Measurements from ENCODE around the gene KLF12. TPM values are rescaled to one million over a fixed set of nuclear protein-coding genes. Genes with fewer than 3 reads are reported as not detected.

The KLF12 gene
- total RNA-seq, 1 experiment from 2014 or later = 7.8 TPM

- Histone ChIP-seq H3K9me2 (ENCODE audit: insufficient read depth) (no peaks in the 10 kb centered on the region), H4K20me1 (ENCODE audit: insufficient read depth) (no peaks in the 10 kb centered on the region), H3K27me3 (ENCODE audit: insufficient read depth, low read length) (no peaks in the 10 kb centered on the region), H2AFZ (ENCODE audit: low read depth, low read length, poor library complexity, severe bottlenecking) (no peak overlapping the region), H3K9me3 (ENCODE audit: control insufficient read depth in 1 of 2, insufficient read depth in 1 of 2, low read depth in 1 of 2, low read length in 2 of 2) (no peaks in the 10 kb centered on the region), H3K4me3 (replicated peaks in 1 of 2; ENCODE audit: low read depth in 1 of 2, low read length in 2 of 2) (no peak overlapping the region), H3K36me3 (ENCODE audit: control insufficient read depth in 1 of 2, insufficient read depth in 2 of 2, low read length in 2 of 2) (no peaks in the 10 kb centered on the region), H3K9ac (ENCODE audit: low read length) (no peak overlapping the region), H3K4me2 (ENCODE audit: low read length) (no peak overlapping the region), H3K4me1 (ENCODE audit: control insufficient read depth in 1 of 2, insufficient read depth in 2 of 2, low read length in 2 of 2) (no peaks in the 10 kb centered on the region), H3K79me2 (ENCODE audit: insufficient read depth, low read length) (no peaks in the 10 kb centered on the region), H3K27ac (ENCODE audit: low read depth, low read length) (no peak overlapping the region)
- intact Hi-C loops (cut with micrococcal nuclease) = no loop called here
- ChIA-PET CTCF (no interaction called here), POLR2A (no interaction called here), RAD21 (ENCODE audit: low non-redundant PET in 1 of 2, low total read pairs in 2 of 2, uncharacterized antibody in 2 of 2, unreplicated experiment in 2 of 2) (no interaction called here)
- TF ChIP-seq POLR2AphosphoS5 (IDR thresholded peaks at IDR 0.05; ENCODE audit: low read depth, low read length) (no peak), ZFX (IDR thresholded peaks at IDR 0.05) (no peak), EZH2 (IDR thresholded peaks at IDR 0.05) (no peak), FOSL1 (IDR thresholded peaks at IDR 0.05; ENCODE audit: low read depth) (no peak), CTCF (IDR thresholded peaks at IDR 0.05 in 2 of 3, conservative IDR thresholded peaks at IDR 0.05 in 1 of 3; ENCODE audit: borderline replicate concordance in 1 of 3, insufficient read depth in 1 of 3, low read depth in 2 of 3, low read length in 2 of 3) (no peak)
- no peak for DNase-seq (ENCODE audit: low read depth, low spot score)
- ATAC-seq = no peak
- BruUV-seq (replicated peaks) = no TSS peak
Measured at GRCh38 chr13:74102691-74103090, 31.5 kb downstream of the KLF12 start.

GRCh38 chr13:74101436-74101835 is 32.8 kb downstream of the KLF12 start:
- no peaks in the 10 kb centered on the region for H4K20me1 ChIP-seq (ENCODE audit: insufficient read depth)
- H3K79me2 ChIP-seq (ENCODE audit: insufficient read depth, low read length) = no peaks in the 10 kb centered on the region
- no peaks in the 10 kb centered on the region for H3K9me3 ChIP-seq (ENCODE audit: control insufficient read depth in 1 of 2, insufficient read depth in 1 of 2, low read depth in 1 of 2, low read length in 2 of 2)
- ATAC-seq = no peak
- no peak overlapping the region for H3K9ac ChIP-seq (ENCODE audit: low read length)
- DNase-seq (ENCODE audit: low read depth, low spot score) = no peak
- TF ChIP-seq JUND (IDR thresholded peaks at IDR 0.05) (no peak), RAD21 (IDR thresholded peaks at IDR 0.05; ENCODE audit: low read depth) (no peak), EZH2phosphoT487 (IDR thresholded peaks at IDR 0.05; ENCODE audit: borderline replicate concordance) (no peak), ZNF274 (IDR thresholded peaks at IDR 0.05; ENCODE audit: low read depth, low read length) (no peak), ELF1 (IDR thresholded peaks at IDR 0.05; ENCODE audit: borderline replicate concordance, low read depth) (no peak), SRF (IDR thresholded peaks at IDR 0.05; ENCODE audit: low read depth) (no peak), TCF7L2 (IDR thresholded peaks at IDR 0.05; ENCODE audit: borderline replicate concordance, extremely low read depth, insufficient read depth, insufficient read length) (no peak), FOSL1 (IDR thresholded peaks at IDR 0.05; ENCODE audit: low read depth) (no peak), EGR1 (IDR thresholded peaks at IDR 0.05; ENCODE audit: low read depth) (no peak)
- H3K36me3 ChIP-seq (ENCODE audit: control insufficient read depth in 1 of 2, insufficient read depth in 2 of 2, low read length in 2 of 2) = no peaks in the 10 kb centered on the region
- no peak overlapping the region for H3K27ac ChIP-seq (ENCODE audit: low read depth, low read length)
- no peaks in the 10 kb centered on the region for H3K27me3 ChIP-seq (ENCODE audit: insufficient read depth, low read length)
- H2AFZ ChIP-seq (ENCODE audit: low read depth, low read length, poor library complexity, severe bottlenecking) = no peak overlapping the region
- no peak overlapping the region for H3K4me3 ChIP-seq (replicated peaks in 1 of 2; ENCODE audit: low read depth in 1 of 2, low read length in 2 of 2)
- BruUV-seq (replicated peaks) = no TSS peak
- intact Hi-C loops (cut with micrococcal nuclease) = no loop called here
- no peaks in the 10 kb centered on the region for H3K9me2 ChIP-seq (ENCODE audit: insufficient read depth)
- ChIA-PET CTCF (no interaction called here), RAD21 (ENCODE audit: low non-redundant PET in 1 of 2, low total read pairs in 2 of 2, uncharacterized antibody in 2 of 2, unreplicated experiment in 2 of 2) (no interaction called here), POLR2A (no interaction called here)
- H3K4me2 ChIP-seq (ENCODE audit: low read length) = no peak overlapping the region
- H3K4me1 ChIP-seq (ENCODE audit: control insufficient read depth in 1 of 2, insufficient read depth in 2 of 2, low read length in 2 of 2) = no peaks in the 10 kb centered on the region

Data from HCT116 (cell line).